GM10847 (cell line): ENCODE measurements around the gene ISX.

ENCODE experiments used
- POLR2A ChIP-seq: IDR thresholded peaks from 2 replicates; pipeline ENCODE4 v1.6.1; 2011; ENCODE audit not compliant: insufficient read length; ENCODE audit errors: extremely low read depth

ISX gene

DNA sequence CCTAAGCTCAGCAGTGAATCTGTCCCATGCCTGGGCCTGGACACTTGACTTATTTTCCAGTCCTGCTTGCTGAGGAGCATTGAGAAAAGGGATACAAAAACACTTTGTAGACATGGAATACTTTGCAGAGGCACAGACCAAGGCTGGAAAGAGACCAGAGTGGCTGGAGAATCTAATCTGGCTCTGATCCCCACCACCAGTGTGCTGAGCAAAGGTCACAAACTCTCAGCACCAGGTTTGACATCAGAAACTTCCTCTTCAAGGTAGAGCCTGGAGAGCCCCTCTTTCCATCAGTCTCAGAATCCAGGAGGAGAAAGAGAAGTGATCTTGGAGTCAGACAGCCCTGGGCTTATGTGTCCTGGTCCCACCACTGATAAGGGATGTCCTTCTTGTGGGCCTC lies 53.5 kb downstream of the ISX start:
- TF ChIP-seq POLR2A = no peak

DNA sequence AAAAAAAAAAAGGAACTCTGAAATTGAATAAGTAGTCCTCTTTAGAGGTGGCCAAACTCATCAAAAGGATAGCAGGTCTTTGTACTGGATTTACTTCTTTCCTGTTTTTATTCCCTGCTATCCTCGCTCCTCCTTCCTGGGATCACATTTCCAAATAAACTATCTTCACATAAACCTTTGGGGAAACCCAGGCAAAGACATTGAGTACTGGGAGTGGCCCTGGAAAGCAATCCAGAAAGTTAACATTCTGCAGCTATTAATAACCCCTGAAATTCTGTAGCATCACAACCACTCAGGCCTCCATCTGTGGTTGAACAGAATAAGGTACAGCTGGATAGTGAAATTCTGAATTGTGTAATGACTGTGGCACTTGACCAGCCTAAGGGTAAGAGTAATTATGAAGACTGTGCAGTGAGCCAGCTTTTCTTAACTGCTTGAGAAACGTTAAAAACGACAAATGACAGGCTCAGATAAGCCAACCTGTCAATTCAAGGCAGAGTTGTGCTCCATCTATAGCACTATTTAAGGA lies 58.8 kb downstream of the ISX start:
- no peak for TF ChIP-seq POLR2A

DNA sequence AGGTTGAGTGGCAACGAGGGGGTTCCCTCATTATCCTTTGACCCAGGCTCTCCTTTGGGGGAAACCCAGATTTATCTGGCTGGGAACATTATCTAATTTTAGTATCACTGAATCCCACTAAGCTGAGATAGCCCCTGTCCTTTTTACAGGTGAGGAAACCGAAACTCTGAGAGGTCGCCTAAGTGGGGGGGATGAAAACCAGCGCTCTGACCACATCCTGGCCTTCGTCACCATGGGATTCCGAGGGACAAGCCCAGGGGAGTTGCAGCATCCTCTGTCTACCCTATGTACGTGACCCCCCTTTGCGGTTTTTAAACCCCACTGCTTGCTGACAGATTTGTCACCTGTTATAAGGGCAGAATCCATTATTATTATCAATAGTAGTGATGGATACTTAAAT lies 61.0 kb downstream of the ISX start:
- TF ChIP-seq POLR2A = no peak

DNA sequence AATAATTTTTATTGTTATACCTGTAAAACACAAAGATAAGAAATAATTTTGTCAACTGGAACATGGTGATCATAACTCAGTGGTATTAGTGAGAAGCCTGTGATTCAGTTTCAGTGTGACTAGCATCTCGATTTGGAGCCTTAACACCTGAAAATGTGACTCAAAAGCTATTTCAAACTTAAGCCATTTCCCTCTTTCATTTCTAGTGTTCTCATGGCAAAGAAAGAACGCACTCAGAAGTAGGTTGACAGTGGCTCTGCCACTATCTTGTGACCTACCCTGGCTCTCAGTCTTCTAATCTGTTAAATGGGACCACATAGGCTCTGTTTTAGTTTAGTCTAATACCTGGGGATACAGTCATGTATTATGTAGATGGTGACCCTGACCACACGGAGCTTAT lies 62.7 kb downstream of the ISX start:
- no peak for TF ChIP-seq POLR2A

DNA sequence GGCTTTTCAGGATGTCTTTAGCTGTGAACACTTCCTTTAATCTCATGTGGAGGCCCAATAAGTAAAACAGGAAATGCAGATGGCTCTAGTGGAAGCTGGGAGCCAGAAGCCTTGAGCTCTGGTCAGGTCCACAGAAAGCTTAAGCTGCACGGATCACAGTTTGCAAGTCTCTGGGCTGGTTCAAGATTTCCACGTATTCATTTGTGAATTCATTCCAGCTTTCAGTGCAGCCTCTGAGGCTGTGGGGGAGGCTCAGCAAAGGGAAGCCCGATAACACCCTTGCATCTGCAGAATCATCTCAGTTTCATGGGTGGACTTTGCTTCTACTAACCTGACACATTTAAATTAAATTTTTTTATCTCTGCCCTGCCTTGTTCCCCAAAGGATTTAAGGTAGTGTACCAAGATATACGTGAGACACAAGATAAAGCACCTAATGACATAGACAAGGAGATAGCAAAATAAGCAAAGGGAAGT lies 65.6 kb downstream of the ISX start:
- TF ChIP-seq POLR2A = no peak

DNA sequence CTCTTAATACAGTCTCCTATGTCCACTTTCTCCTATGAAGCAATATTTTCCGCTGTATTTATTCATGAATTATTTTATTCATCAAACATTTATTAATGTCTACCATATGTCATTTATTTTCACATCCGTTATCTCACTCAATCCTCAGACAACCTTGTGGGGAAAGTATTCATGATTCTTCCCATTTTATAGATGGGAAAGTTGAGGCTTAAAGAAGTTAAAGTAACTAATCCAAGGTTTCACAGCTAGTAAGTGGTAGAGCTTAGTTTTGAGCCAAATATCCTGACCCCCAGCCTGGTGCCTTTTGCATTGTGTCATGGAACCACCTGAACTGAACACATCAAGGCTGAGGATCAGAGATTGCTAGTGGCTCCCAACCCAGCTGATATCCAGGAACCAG lies 66.6 kb downstream of the ISX start:
- TF ChIP-seq POLR2A = no peak

DNA sequence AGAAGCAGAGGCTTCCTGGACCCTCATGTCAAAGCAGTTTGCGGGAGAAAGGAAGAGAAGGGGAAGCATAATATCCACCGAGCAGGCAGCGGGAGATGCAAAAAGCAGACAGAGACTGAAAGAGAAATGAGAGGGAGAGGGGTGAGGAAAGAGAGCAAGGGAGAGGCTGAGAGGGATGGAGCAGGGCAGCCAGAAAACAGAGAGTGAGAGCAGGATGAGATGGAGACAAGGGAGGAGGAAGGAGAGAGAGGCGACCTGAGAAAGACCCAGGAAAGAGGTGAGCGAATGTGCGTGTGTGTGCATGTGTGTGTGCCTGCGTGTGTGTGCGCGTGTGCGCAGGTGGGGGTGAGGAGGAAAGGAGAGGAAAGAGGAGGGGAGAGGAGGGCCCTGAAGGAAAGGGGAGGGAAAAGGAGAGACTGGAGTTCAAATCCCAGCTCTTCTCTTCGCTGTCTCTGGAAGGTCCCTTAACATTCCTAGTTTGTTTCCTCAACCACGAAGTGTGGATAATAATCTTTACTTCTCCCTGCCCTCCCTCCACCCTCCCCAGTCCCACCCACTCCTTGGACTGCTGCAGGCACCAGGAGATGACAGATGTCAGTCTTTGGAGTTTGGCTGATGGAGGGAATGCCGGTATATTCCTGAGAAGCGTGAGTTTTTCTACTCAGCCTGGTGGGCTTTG lies 67.9 kb downstream of the ISX start:
- TF ChIP-seq POLR2A = no peak

DNA sequence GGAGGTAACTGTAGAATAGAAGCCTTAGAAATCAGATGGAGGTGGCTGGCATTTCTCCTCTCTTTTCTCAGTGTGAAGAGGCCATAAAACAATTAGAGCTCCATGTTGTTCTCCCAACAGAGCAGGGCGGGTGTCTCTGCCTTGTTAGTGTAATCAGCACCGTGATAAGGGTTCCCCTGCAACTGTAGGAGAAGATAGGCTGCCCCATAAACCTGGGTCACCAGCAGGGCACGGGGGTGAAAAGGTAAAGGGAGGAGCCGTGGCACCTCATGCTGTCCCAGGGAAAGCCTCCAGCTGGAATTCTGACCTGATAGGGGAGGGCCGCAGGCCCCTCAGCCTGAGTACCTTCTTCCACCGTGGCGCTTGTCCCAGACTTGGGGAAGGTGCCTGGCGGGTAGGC lies 68.7 kb downstream of the ISX start:
- TF ChIP-seq POLR2A = no peak

DNA sequence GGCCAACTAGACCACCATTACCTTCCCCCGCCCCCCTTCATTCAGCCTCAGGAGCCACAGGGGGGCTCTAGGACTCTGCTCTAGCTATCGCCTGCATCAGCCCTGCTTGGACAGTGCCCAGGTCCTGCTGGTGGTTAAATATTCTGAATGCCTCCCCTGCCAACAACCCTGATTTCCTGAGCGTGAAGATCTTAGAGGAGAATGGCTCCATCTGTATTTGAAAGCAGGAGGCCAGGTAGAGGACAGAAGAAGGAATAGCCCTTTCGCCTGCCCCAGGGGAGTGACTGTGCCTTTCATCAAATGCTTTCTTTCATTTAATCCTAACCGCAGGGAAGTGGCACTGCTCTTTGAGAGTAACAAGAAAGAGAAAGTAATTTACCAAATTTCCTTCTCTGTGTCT lies 69.2 kb downstream of the ISX start:
- TF ChIP-seq POLR2A = no peak
